RCC 7860 (cell line): Measurements from ENCODE around the gene KRTCAP2.

Experiments used
- DNase-seq: peaks from one replicate; pipeline ENCODE4 v3.0.0-alpha.2; 2015; ENCODE audit warnings: low spot score
- FAIRE-seq: peaks from 2 replicates; lab custom pipeline; 2012; peaks lifted over from hg19 to GRCh38; lab: Jason Lieb, UNC

KRTCAP2 gene

GRCh38 chr1:155122308-155122707 is 50.8 kb downstream of the KRTCAP2 start:
- DNase-seq (no peak), FAIRE-seq (no peak)

GRCh38 chr1:155121249-155121648 is 51.9 kb downstream of the KRTCAP2 start:
- no peak for FAIRE-seq
- DNase-seq = no peak

- no peak for FAIRE-seq
- DNase-seq = no peak
Observed at GRCh38 chr1:155120253-155120652, 52.9 kb downstream of the KRTCAP2 start.
